GM18517 (cell line): ENCODE data around the gene OR2T11.
A peak's percentile ranks its signal among the peaks of the same experiment; 100 is the strongest.
"Not testable (repeated sequence)": the region's sequence is repeated elsewhere in the genome, so short reads cannot be mapped to it uniquely, and the experiment has no call there.

Source experiments
- ATAC-seq: cut with Tn5 transposase; IDR thresholded peaks from one replicate; pipeline ENCODE4 v1.9.1; 2021; ENCODE audit warnings: mild to moderate bottlenecking, moderate library complexity; ENCODE audit not compliant: unreplicated experiment

OR2T11 gene

GRCh38 chr1:248621770-248622169 lies 13.1 kb downstream of the OR2T11 start:
- ATAC-seq, result no peak

GRCh38 chr1:248618878-248619277 lies 16.0 kb downstream of the OR2T11 start:
- no peak for ATAC-seq

- no peak for ATAC-seq
These were observed 16.8 kb downstream of the OR2T11 start for GRCh38 chr1:248618119-248618518.

- no peak for ATAC-seq
These were observed 21.1 kb downstream of the OR2T11 start for GRCh38 chr1:248613742-248614141.

- no peak for ATAC-seq
These were observed 22.9 kb downstream of the OR2T11 start for GRCh38 chr1:248611883-248612414.

- ATAC-seq, result no peak
These were observed 24.6 kb downstream of the OR2T11 start for GRCh38 chr1:248610301-248610700.

GRCh38 chr1:248599396-248599795 lies 35.5 kb downstream of the OR2T11 start:
- ATAC-seq, result no peak

- no peak for ATAC-seq
These were observed 37.3 kb downstream of the OR2T11 start, which contains the start of gene OR2T10 for GRCh38 chr1:248597589-248597988. OR2T10 (minus strand) TSS chr1:248597700; CDS start chr1:248593768, 3,932 bp downstream.

GRCh38 chr1:248596615-248597014 lies 38.3 kb downstream of the OR2T11 start:
- ATAC-seq, result no peak

GRCh38 chr1:248593226-248593625 lies 41.7 kb downstream of the OR2T11 start:
- ATAC-seq, result no peak

- ATAC-seq, result no peak
These were observed 42.2 kb downstream of the OR2T11 start for GRCh38 chr1:248592655-248593054.

GRCh38 chr1:248590055-248590454 lies 44.8 kb downstream of the OR2T11 start:
- no peak for ATAC-seq

- ATAC-seq, result peak; percentile 95
These were observed 45.6 kb downstream of the OR2T11 start for GRCh38 chr1:248589334-248589733.

- ATAC-seq, result no peak
These were observed 49.6 kb downstream of the OR2T11 start for GRCh38 chr1:248585266-248585665.

- ATAC-seq, result no peak
These were observed 58.5 kb downstream of the OR2T11 start for GRCh38 chr1:248576260-248576980.

GRCh38 chr1:248574657-248575056 lies 60.2 kb downstream of the OR2T11 start, which contains the start of gene OR2T34:
OR2T34 (minus strand) TSS chr1:248574757; CDS start chr1:248574757, 0 bp downstream.
- ATAC-seq, result not testable (repeated sequence)

- ATAC-seq, result not testable (repeated sequence)
These were observed 61.0 kb downstream of the OR2T11 start for GRCh38 chr1:248573856-248574255.
